Measurements from ENCODE around the gene COLEC11. TPM values are rescaled to one million over a fixed set of nuclear protein-coding genes. Genes with fewer than 3 reads are reported as not detected.

COLEC11 gene
- total and polyA plus RNA-seq, 9 of the 15 experiments (the other 6 are each of a cell fraction or from before 2014, with no cell fraction given): 0.32 to 4.3 (median 1.8) TPM

DNA sequence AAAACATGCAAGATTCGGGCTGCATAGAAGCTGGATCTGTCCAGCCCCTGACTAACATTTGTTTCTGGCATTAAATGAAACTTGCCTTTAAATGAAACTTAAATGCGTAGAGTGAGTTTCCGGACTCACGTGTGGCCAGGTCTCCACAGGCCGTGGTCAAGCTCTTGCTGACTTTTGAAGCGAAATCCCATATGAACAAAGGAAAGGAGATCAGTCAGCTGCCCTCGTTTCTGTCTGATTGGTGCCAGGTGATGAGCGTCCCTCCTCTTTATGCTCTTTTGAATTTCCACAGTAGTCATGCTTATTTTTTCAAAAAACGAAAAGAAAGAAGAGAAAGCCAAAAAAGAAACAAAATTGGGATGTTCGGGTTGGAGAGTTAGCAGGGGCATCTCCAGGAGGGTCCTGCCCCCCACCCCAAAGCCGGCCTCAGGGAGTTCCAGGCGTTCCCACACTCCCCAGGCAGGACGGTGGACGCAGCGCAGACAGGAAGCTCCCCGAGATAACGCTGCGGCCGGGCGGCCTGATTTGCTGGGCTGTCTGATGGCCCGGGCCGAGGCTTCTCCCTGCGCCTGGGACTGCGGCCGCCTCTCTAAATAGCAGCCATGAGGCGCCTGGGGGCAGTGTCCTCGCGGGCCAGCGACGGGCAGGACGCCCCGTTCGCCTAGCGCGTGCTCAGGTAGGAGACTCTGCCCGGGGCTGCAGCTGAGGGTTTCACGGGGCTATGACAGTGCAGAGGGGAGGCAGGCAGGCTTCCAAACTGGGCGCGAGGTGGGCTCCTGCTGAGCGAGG is at the start of gene COLEC11 (continued):
- no peak for TF ChIP-seq KLF16 (IDR thresholded peaks at IDR 0.05)
- TF ChIP-seq, protein P1, sequence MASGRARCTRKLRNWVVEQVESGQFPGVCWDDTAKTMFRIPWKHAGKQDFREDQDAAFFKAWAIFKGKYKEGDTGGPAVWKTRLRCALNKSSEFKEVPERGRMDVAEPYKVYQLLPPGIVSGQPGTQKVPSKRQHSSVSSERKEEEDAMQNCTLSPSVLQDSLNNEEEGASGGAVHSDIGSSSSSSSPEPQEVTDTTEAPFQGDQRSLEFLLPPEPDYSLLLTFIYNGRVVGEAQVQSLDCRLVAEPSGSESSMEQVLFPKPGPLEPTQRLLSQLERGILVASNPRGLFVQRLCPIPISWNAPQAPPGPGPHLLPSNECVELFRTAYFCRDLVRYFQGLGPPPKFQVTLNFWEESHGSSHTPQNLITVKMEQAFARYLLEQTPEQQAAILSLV (tag; IDR thresholded peaks at IDR 0.05): no peak
- TF ChIP-seq MCM3 (IDR thresholded peaks at IDR 0.05): no peak
- no peak for TF ChIP-seq POLR2B (IDR thresholded peaks at IDR 0.05; ENCODE audit: low read depth, partially characterized antibody)
- TF ChIP-seq SIRT6 (IDR thresholded peaks at IDR 0.05; ENCODE audit: low read depth, low read length): no peak
- TF ChIP-seq ETV6 (IDR thresholded peaks at IDR 0.05; ENCODE audit: borderline replicate concordance in 1 of 2, low read depth in 2 of 2, low read length in 1 of 2): no peak
- TF ChIP-seq ETV6 (CRISPR knock-in tag; IDR thresholded peaks at IDR 0.05; ENCODE audit: borderline replicate concordance): no peak
- no peak for TF ChIP-seq WHSC1 (IDR thresholded peaks at IDR 0.05; ENCODE audit: low read length)
- no peak for TF ChIP-seq CEBPB (tag; IDR thresholded peaks at IDR 0.05)
- no peak for TF ChIP-seq GATAD2B (IDR thresholded peaks at IDR 0.05; ENCODE audit: borderline replicate concordance)
- peak; percentile 11 for TF ChIP-seq POU5F1 (IDR thresholded peaks at IDR 0.05; ENCODE audit: borderline replicate concordance, low read depth, low read length, partially characterized antibody)
- no peak for TF ChIP-seq PHTF2 (CRISPR knock-in tag; IDR thresholded peaks at IDR 0.05)
- no peak for TF ChIP-seq ZNF12 (CRISPR knock-in tag; IDR thresholded peaks at IDR 0.05)
- TF ChIP-seq RAD21 (CRISPR knock-in tag; conservative IDR thresholded peaks at IDR 0.05 in 1 of 2, IDR thresholded peaks at IDR 0.05 in 1 of 2): peak; percentile 41 to 72
- no peak for TF ChIP-seq ELF2 (CRISPR knock-in tag; IDR thresholded peaks at IDR 0.05)
- peak; percentile 20 for TF ChIP-seq PHF20 (IDR thresholded peaks at IDR 0.05; ENCODE audit: partially characterized antibody)
- no peak for TF ChIP-seq ZNF165 (CRISPR knock-in tag; IDR thresholded peaks at IDR 0.05; ENCODE audit: borderline replicate concordance)
- peak; percentile 34 for TF ChIP-seq FIP1L1 (IDR thresholded peaks at IDR 0.05; ENCODE audit: low read depth, low read length, poor library complexity, severe bottlenecking)
- TF ChIP-seq NFATC3 (IDR thresholded peaks at IDR 0.05): no peak
- TF ChIP-seq HMGN3 (IDR thresholded peaks at IDR 0.05; ENCODE audit: borderline replicate concordance, extremely low read depth, insufficient read length, low read depth, low read length): peak; percentile 92
- TF ChIP-seq LEF1 (IDR thresholded peaks at IDR 0.05): no peak
- TF ChIP-seq, protein P2, sequence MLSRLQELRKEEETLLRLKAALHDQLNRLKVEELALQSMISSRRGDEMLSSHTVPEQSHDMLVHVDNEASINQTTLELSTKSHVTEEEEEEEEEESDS (CRISPR knock-in tag; IDR thresholded peaks at IDR 0.05): no peak
- TF ChIP-seq HDAC1 (IDR thresholded peaks at IDR 0.05): peak in 1 of 2 experiments; percentile 69; a peak in 2 of 4 replicates
- TF ChIP-seq SMAD1 (IDR thresholded peaks at IDR 0.05; ENCODE audit: low read depth, low read length, partially characterized antibody): peak; percentile 50
- no peak for TF ChIP-seq ZNF707 (CRISPR knock-in tag; conservative IDR thresholded peaks at IDR 0.05)
- TF ChIP-seq ZNF354B (CRISPR knock-in tag; IDR thresholded peaks at IDR 0.05): no peak
- TF ChIP-seq, protein P3, sequence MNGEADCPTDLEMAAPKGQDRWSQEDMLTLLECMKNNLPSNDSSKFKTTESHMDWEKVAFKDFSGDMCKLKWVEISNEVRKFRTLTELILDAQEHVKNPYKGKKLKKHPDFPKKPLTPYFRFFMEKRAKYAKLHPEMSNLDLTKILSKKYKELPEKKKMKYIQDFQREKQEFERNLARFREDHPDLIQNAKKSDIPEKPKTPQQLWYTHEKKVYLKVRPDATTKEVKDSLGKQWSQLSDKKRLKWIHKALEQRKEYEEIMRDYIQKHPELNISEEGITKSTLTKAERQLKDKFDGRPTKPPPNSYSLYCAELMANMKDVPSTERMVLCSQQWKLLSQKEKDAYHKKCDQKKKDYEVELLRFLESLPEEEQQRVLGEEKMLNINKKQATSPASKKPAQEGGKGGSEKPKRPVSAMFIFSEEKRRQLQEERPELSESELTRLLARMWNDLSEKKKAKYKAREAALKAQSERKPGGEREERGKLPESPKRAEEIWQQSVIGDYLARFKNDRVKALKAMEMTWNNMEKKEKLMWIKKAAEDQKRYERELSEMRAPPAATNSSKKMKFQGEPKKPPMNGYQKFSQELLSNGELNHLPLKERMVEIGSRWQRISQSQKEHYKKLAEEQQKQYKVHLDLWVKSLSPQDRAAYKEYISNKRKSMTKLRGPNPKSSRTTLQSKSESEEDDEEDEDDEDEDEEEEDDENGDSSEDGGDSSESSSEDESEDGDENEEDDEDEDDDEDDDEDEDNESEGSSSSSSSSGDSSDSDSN (IDR thresholded peaks at IDR 0.05; ENCODE audit: borderline replicate concordance in 1 of 2, low read depth in 2 of 2, low read length in 2 of 2): peak; percentile 96 to 97; a peak in 3 of 4 replicates
